Measurements from ENCODE around the gene TRDMT1.

The TRDMT1 gene

DNA sequence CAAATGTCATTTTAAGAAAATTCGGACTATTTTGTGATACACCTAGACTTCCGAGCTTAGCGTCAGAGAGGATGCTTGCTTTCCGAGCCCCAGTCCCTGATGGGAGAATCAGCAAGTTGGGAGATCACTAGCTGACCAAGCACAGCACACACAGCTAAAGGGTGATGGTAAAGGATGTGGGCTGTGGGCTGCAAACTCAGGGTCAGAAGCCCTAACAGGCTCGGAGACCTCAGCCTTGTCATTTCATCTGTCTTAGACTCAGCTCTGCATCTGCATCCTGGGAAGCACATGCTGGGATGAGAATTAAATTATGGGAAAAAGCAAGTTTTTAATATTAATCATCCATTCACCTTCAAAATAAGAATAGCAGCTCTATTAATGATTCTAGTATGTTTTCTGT, 75.1 kb downstream of the TRDMT1 start:
- TF ChIP-seq, protein P1, sequence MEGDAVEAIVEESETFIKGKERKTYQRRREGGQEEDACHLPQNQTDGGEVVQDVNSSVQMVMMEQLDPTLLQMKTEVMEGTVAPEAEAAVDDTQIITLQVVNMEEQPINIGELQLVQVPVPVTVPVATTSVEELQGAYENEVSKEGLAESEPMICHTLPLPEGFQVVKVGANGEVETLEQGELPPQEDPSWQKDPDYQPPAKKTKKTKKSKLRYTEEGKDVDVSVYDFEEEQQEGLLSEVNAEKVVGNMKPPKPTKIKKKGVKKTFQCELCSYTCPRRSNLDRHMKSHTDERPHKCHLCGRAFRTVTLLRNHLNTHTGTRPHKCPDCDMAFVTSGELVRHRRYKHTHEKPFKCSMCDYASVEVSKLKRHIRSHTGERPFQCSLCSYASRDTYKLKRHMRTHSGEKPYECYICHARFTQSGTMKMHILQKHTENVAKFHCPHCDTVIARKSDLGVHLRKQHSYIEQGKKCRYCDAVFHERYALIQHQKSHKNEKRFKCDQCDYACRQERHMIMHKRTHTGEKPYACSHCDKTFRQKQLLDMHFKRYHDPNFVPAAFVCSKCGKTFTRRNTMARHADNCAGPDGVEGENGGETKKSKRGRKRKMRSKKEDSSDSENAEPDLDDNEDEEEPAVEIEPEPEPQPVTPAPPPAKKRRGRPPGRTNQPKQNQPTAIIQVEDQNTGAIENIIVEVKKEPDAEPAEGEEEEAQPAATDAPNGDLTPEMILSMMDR (IDR thresholded peaks at IDR 0.05; ENCODE audit: low read depth, low read length): no peak
- H3K4me3 ChIP-seq (ENCODE audit: low read depth, low read length): no peak overlapping the region

DNA sequence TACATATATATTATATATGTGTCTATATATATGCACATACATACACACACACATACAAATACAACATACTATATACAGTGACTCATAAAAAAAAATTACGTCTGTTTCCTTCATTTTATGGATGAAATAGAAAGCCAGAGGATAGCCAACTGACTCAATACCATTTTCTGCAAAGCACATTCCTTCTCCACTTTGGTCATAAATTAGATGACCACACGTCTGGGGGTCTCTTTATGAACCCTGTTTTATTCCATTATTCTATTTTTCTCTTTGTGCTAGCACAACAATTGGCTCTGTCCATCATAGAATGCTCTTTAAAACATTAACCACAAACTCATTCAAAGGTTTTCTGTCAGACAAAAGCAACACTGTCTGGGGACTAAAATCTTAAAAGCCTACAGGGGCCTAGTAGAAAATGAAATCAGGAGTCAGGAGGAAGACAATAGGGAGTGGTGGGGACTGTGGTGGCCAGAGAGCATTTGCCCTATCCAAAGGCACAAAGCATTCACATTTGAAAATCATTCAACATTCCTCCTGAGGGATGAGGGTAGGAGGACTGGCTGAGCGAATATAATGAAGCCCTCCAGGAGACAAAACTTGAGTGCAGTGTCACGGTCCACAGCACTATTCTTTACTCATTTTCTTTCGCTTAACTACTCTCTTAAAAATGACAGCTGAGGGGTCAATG, 76.1 kb downstream of the TRDMT1 start:
- TF ChIP-seq, protein P1 (IDR thresholded peaks at IDR 0.05; ENCODE audit: low read depth, low read length): no peak
- no peak overlapping the region for H3K4me3 ChIP-seq (ENCODE audit: low read depth, low read length)

DNA sequence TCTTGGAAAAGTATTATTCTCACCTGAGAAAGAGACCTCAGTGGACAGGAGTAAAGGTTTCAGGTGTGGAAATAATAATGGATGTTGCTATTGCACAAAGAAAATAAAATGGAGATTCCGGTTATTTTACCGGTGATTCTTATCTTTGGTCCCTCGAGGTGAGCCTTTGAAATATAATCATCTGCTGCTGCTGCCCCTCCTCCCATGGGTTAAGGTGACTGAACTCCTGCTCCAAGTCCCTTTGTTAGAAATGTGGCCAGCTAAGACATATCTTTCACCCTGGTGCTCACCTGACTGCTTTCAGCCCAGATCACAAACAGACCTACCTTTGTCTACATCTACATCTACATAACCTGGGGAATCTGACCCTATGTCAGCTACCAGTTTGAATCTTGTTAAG, 77.5 kb downstream of the TRDMT1 start:
- H3K4me3 ChIP-seq (ENCODE audit: low read depth, low read length): no peak overlapping the region
- TF ChIP-seq, protein P1 (IDR thresholded peaks at IDR 0.05; ENCODE audit: low read depth, low read length): no peak

DNA sequence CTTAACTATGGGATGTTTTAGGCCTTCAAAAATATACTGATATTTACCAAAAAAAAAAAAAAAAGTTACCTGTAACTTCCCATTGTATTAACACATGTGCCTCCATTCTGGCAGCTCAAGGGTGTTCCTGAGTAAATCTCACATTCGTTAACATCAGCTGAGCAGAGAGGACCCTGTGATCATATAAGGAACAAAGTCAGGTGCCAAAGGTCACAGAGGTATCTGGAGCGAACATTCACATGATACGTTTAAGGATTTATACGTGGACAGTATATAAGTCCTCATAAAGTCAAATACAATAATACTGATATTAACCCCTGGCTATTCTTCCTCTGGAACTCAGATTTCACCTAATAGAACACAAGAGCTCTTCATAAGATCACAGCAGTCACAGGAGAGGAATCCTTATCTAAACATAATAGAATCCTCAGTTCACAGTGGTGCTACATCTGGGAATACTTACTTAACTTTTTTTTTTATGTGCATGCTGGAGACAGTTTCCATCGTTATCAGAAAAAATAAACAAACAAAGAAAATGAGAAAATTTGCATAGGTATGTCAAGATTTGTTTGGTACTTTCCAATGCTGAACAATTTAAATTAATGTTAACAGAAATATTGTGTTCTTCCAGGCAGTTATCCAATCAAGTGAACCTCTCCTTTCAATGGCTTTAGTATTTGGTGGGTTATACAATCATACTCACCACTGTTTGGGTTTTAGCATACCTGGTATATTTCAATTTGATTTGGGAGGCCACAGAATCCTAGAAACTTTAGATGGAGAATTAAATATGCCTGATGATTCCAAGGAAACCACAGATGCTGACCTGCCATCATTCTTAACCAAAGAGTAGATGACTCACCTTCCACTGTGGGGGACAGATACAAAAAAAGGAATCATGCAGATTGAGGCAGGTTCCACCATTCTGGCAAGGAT, 78.5 kb downstream of the TRDMT1 start:
- no peak overlapping the region for H3K4me3 ChIP-seq (ENCODE audit: low read depth, low read length)
- TF ChIP-seq, protein P1 (IDR thresholded peaks at IDR 0.05; ENCODE audit: low read depth, low read length): no peak

DNA sequence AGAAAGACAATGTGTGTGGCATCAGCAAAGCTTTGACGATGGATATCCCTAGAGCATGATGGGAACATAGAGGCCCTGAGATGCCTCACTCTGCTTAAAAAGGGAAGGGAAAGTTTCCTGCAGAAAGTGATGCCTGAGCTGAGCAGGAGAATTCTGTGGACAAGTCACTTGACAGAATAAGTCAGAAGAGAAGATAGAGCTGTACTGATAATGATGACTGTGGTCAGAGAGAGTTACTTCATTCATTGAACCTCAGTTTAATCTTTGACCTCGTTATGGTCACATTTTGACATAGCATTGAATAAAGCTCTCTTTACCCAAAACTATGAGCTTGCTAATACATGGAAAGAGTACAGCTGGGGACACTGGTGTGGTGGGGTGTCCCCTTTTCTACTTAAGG, 79.4 kb downstream of the TRDMT1 start:
- H3K4me3 ChIP-seq (ENCODE audit: low read depth, low read length): no peak overlapping the region
- TF ChIP-seq, protein P1 (IDR thresholded peaks at IDR 0.05; ENCODE audit: low read depth, low read length): no peak

DNA sequence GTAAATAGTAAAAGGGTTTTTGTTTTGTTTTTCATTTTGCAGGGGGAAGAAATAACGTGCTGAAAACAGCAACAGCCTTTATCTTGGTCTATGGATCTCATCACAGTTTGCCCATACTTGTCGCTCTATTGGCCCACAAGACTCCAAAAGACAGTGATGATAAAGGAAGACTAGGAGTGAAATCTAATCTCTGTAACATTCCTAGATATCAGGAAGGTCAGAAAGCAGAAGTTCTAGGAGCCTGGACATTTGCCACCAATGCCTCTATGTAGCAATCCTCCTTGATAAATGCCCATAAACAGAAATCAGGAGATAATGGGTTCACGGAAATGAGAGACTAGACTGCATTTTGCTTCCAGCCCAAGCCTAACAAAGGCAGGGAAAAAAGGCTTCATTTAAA, 80.8 kb downstream of the TRDMT1 start:
- TF ChIP-seq, protein P1 (IDR thresholded peaks at IDR 0.05; ENCODE audit: low read depth, low read length): no peak
- H3K4me3 ChIP-seq (ENCODE audit: low read depth, low read length): no peak overlapping the region

DNA sequence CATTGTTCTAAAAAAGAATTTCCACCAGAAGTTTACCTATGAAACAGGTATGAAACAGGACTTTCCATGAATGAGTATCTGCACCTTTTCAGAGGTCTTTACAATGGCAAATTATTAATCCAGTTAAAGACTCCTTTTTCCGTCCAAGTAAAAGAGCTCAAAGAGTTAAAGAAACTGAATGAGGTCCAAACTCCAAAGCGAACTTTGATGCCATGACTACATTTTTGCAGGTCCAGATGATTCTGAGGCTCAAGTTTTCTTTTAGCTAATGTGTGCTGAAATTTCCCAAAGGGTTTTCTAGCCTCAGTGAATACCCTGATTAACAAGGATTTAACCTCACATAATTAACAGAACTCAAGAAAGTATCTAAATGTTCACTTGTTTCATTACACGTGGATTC, 81.6 kb downstream of the TRDMT1 start:
- TF ChIP-seq, protein P1 (IDR thresholded peaks at IDR 0.05; ENCODE audit: low read depth, low read length): no peak
- H3K4me3 ChIP-seq (ENCODE audit: low read depth, low read length): no peak overlapping the region

Measured in WI38 (cell line).